ENCODE data around the gene EHD3.

DNA sequence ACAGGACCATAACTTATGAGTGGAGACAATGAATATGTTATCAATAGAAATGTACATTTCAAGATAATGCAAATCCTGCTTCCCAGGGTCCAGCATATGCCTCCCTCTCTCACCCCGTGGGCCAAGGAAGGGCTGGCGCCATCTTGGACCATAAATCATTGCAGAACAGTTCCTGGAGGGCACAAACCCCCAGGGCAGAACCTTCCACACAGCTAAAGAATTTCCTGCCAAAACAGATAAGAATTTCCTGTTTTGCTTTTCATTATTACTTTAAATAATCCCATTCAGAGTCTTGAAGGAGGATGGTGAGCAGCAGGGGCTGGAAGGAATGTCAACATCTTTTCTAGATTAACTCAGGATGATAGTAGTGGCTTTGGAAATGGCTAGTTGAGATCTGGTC is 53.7 kb downstream of the EHD3 start:
- peak; percentile 25 for TF ChIP-seq YY1 (IDR thresholded peaks at IDR 0.05)
- TF ChIP-seq, protein P1, sequence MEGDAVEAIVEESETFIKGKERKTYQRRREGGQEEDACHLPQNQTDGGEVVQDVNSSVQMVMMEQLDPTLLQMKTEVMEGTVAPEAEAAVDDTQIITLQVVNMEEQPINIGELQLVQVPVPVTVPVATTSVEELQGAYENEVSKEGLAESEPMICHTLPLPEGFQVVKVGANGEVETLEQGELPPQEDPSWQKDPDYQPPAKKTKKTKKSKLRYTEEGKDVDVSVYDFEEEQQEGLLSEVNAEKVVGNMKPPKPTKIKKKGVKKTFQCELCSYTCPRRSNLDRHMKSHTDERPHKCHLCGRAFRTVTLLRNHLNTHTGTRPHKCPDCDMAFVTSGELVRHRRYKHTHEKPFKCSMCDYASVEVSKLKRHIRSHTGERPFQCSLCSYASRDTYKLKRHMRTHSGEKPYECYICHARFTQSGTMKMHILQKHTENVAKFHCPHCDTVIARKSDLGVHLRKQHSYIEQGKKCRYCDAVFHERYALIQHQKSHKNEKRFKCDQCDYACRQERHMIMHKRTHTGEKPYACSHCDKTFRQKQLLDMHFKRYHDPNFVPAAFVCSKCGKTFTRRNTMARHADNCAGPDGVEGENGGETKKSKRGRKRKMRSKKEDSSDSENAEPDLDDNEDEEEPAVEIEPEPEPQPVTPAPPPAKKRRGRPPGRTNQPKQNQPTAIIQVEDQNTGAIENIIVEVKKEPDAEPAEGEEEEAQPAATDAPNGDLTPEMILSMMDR (IDR thresholded peaks at IDR 0.05; ENCODE audit: low read depth, low read length, missing input control): no peak
